Kidney epithelial cell (primary cell): Measurements from ENCODE around the gene DYNC1I1. TPM values are rescaled to one million over a fixed set of nuclear protein-coding genes. Genes with fewer than 3 reads are reported as not detected.

ENCODE experiments used
- DNase-seq: peaks from one replicate; pipeline ENCODE4 v3.0.0-alpha.2; 2010; ENCODE audit warnings: low read depth
- H3K27me3 ChIP-seq: 2 replicates; pipeline ENCODE4 v1.6.0; 2011; ENCODE audit warnings: low read length; ENCODE audit not compliant: control insufficient read depth, insufficient read depth
- H3K36me3 ChIP-seq: 2 replicates; pipeline ENCODE4 v1.5.1; 2011; ENCODE audit warnings: low read length; ENCODE audit not compliant: control insufficient read depth, insufficient read depth
- H3K4me3 ChIP-seq: 2 replicates; pipeline ENCODE4 v1.5.1; 2011; ENCODE audit warnings: low read depth, mild to moderate bottlenecking, control low read depth, low read length
- total RNA-seq: library from RNA; depleted of rRNA; stranded (reverse); fragments of >200 nt; gene quantifications from 2 replicates; pipeline ENCODE4 v1.2.3, GENCODE V29; 2015
- TF ChIP-seq, protein P1 (sequence below): IDR thresholded peaks from 2 replicates; pipeline ENCODE4 v1.5.1; 2011; ENCODE audit warnings: mild to moderate bottlenecking, moderate library complexity, low read length, control low read depth, inconsistent platforms; ENCODE audit not compliant: insufficient read depth, poor library complexity, severe bottlenecking

Gene DYNC1I1
- total RNA-seq, 1 donor from 2014 or later, result 0.08 TPM

DNA sequence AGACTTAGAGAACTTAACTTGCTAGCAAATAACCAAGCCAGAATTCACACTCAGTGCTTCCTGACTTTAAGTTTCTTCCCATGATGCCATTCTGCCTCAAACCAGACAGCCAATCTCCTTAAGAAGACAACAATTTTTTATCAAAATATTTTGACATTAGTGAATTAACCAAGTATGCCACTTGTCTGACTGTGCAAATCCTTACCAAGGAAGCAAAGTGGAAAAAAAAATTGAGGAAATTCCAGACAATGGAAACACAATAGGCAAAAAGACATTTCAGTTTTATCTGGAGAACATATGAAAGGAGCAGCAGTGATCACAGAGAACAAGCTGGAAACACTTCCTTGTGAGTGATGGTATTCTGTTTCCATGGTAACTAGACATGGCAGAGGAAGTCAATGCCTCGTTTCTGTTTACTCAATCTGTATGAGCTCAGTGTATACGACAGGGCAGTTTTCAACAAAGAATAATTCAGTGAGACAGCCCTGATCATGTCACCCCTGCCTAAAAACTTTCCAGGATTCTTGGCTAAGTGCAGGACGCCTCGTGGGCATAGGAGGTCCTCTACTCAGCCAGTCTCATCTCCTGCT is 114.2 kb downstream of the DYNC1I1 start:
- no peak for DNase-seq
- TF ChIP-seq, protein P1, sequence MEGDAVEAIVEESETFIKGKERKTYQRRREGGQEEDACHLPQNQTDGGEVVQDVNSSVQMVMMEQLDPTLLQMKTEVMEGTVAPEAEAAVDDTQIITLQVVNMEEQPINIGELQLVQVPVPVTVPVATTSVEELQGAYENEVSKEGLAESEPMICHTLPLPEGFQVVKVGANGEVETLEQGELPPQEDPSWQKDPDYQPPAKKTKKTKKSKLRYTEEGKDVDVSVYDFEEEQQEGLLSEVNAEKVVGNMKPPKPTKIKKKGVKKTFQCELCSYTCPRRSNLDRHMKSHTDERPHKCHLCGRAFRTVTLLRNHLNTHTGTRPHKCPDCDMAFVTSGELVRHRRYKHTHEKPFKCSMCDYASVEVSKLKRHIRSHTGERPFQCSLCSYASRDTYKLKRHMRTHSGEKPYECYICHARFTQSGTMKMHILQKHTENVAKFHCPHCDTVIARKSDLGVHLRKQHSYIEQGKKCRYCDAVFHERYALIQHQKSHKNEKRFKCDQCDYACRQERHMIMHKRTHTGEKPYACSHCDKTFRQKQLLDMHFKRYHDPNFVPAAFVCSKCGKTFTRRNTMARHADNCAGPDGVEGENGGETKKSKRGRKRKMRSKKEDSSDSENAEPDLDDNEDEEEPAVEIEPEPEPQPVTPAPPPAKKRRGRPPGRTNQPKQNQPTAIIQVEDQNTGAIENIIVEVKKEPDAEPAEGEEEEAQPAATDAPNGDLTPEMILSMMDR, result no peak
- Histone ChIP-seq H3K4me3 (no peak overlapping the region), H3K36me3 (no peaks in the 10 kb centered on the region), H3K27me3 (no peaks in the 10 kb centered on the region)

- H3K36me3 ChIP-seq, result no peaks in the 10 kb centered on the region
- DNase-seq, result no peak
- TF ChIP-seq, protein P1, result no peak
- no peak overlapping the region for H3K4me3 ChIP-seq
- no peaks in the 10 kb centered on the region for H3K27me3 ChIP-seq
Observed at GRCh38 chr7:95893484-95893883, 121.1 kb downstream of the DYNC1I1 start.

DNA sequence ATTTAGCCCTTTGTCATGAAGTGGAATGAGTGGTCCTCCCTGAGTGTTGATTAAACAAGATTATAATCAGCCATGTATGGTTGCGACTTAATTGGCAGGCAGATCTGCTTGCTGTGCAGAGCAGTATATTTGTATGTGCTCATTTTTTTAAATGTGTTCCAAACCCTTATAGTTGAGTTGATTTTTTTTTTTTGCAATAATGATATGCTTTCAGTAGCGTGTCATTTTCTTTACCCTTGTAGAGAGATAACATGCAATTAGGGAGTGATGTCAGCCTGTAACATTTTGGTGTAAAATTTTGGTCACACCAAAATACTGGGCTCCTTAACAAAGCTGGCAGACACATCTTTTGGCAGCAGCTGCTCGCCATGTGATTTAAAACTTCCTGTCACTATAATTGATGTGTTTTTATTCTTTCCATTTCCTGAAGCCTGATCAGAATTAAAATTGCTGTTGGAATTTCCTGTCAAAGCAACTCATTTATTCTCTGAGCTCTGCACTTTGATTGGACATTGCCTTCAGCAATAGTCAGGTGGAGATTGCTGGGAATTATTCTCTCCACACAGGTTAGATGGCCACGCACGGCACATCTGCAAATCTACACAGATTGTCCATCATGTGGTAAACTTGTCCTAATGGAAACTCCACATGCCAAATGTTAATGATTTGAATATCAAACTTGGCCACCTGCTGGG is 125.3 kb downstream of the DYNC1I1 start:
- no peaks in the 10 kb centered on the region for H3K36me3 ChIP-seq
- H3K27me3 ChIP-seq, result no peaks in the 10 kb centered on the region
- DNase-seq, result no peak
- H3K4me3 ChIP-seq, result no peak overlapping the region
- TF ChIP-seq, protein P1, result no peak

- no peak overlapping the region for H3K4me3 ChIP-seq
- DNase-seq, result no peak
- H3K27me3 ChIP-seq, result no peaks in the 10 kb centered on the region
- H3K36me3 ChIP-seq, result no peaks in the 10 kb centered on the region
- TF ChIP-seq, protein P1, result no peak
Observed at GRCh38 chr7:95899919-95900513, 127.7 kb downstream of the DYNC1I1 start.

- TF ChIP-seq, protein P1, result no peak
- Histone ChIP-seq H3K4me3 (no peak overlapping the region), H3K27me3 (no peaks in the 10 kb centered on the region), H3K36me3 (no peaks in the 10 kb centered on the region)
- no peak for DNase-seq
Observed at GRCh38 chr7:95901006-95901405, 128.7 kb downstream of the DYNC1I1 start.

GRCh38 chr7:95904099-95904498 is 131.7 kb downstream of the DYNC1I1 start:
- no peak for DNase-seq
- TF ChIP-seq, protein P1, result no peak
- Histone ChIP-seq H3K27me3 (no peaks in the 10 kb centered on the region), H3K36me3 (no peaks in the 10 kb centered on the region), H3K4me3 (no peak overlapping the region)
